Smooth muscle cell (in vitro differentiated cells): ENCODE results near the gene VAT1L. TPM values are rescaled to one million over a fixed set of nuclear protein-coding genes. Genes with fewer than 3 reads are reported as not detected.

Source experiments
- DNase-seq: peaks from one replicate; lab custom pipeline; 2025; ENCODE audit not compliant: unreplicated experiment; lab: John Stamatoyannopoulos, UW
- H2AFZ ChIP-seq: fragments of 200-600 bp; sonication (generic); 2 replicates; pipeline ENCODE4 v1.6.0; 2016; ENCODE audit warnings: antibody characterized with exemption, low read depth, mild to moderate bottlenecking
- H3F3A ChIP-seq: fragments of 200-600 bp; sonication (generic); 2 replicates; pipeline ENCODE4 v1.6.0; 2017; ENCODE audit warnings: antibody characterized with exemption, low read depth
- H3K27ac ChIP-seq: fragments of 200-600 bp; sonication (generic); 2 replicates; pipeline ENCODE4 v1.5.1; 2016; ENCODE audit warnings: low read depth, mild to moderate bottlenecking
- H3K27me3 ChIP-seq: fragments of 200-600 bp; sonication (generic); 2 replicates; pipeline ENCODE4 v1.6.1; 2016; ENCODE audit warnings: low read depth, mild to moderate bottlenecking
- H3K36me3 ChIP-seq: fragments of 200-600 bp; sonication (generic); 2 replicates; pipeline ENCODE4 v1.5.1; 2016; ENCODE audit warnings: low read depth
- H3K4me1 ChIP-seq: fragments of 200-600 bp; sonication (generic); 2 replicates; pipeline ENCODE4 v1.5.1; 2016; ENCODE audit warnings: low read depth
- H3K4me2 ChIP-seq: fragments of 200-600 bp; sonication (generic); 2 replicates; pipeline ENCODE4 v1.6.0; 2016; ENCODE audit warnings: mild to moderate bottlenecking
- H3K4me3 ChIP-seq: fragments of 200-600 bp; sonication (generic); 2 replicates; pipeline ENCODE4 v1.5.1; 2016; ENCODE audit warnings: mild to moderate bottlenecking
- H3K79me2 ChIP-seq: fragments of 200-600 bp; sonication (generic); 2 replicates; pipeline ENCODE4 v1.6.0; 2016; ENCODE audit warnings: low read depth, mild to moderate bottlenecking
- H3K9ac ChIP-seq: fragments of 200-600 bp; sonication (generic); 2 replicates; pipeline ENCODE4 v1.6.0; 2016; ENCODE audit warnings: low read depth
- H3K9me3 ChIP-seq: fragments of 200-600 bp; sonication (generic); replicated peaks from 2 replicates; pipeline ENCODE4 v1.5.1; 2016; ENCODE audit warnings: low read depth
- H4K20me1 ChIP-seq: fragments of 200-600 bp; sonication (generic); 2 replicates; pipeline ENCODE4 v1.6.0; 2016; ENCODE audit warnings: low read depth
- WGBS: methylation state at CpG from one replicate; pipeline ENCODE4 v1.1.7; 2016; ENCODE audit warnings: low lambda C conversion rate; 5-methylcytosine and 5-hydroxymethylcytosine counted together
- polyA plus RNA-seq: library from polyadenylated mRNA; unstranded; fragments of >200 nt; fragmentation: Nextera tagmentation; extraction: Ambion mirVana; gene quantifications from 2 replicates; pipeline ENCODE4 v1.2.1, GENCODE V29; 2016
- total RNA-seq: library from RNA; depleted of rRNA; stranded (reverse); fragments of >200 nt; gene quantifications from 2 replicates; pipeline ENCODE4 v1.2.3, GENCODE V29; 2014
- TF ChIP-seq, protein P1 (sequence below): fragments of 200-600 bp; sonication (generic); IDR thresholded peaks from 2 replicates; pipeline ENCODE4 v1.5.1; 2017; ENCODE audit warnings: borderline replicate concordance, mild to moderate bottlenecking, antibody characterized with exemption; ENCODE audit not compliant: insufficient read depth, poor library complexity, severe bottlenecking

VAT1L gene
- total and polyA plus RNA-seq, 2 experiments from 2014 or later = 4.0 to 5.4 TPM

- Histone ChIP-seq H3K27ac (no peak overlapping the region), H4K20me1 (no peaks in the 10 kb centered on the region), H2AFZ (no peak overlapping the region), H3F3A (no peaks in the 10 kb centered on the region), H3K9ac (no peak overlapping the region), H3K4me1 (no peaks in the 10 kb centered on the region), H3K4me3 (no peak overlapping the region), H3K79me2 (no peaks in the 10 kb centered on the region), H3K4me2 (no peak overlapping the region), H3K9me3 (no peaks in the 10 kb centered on the region), H3K27me3 (no peaks in the 10 kb centered on the region), H3K36me3 (no peaks in the 10 kb centered on the region)
- TF ChIP-seq, protein P1, sequence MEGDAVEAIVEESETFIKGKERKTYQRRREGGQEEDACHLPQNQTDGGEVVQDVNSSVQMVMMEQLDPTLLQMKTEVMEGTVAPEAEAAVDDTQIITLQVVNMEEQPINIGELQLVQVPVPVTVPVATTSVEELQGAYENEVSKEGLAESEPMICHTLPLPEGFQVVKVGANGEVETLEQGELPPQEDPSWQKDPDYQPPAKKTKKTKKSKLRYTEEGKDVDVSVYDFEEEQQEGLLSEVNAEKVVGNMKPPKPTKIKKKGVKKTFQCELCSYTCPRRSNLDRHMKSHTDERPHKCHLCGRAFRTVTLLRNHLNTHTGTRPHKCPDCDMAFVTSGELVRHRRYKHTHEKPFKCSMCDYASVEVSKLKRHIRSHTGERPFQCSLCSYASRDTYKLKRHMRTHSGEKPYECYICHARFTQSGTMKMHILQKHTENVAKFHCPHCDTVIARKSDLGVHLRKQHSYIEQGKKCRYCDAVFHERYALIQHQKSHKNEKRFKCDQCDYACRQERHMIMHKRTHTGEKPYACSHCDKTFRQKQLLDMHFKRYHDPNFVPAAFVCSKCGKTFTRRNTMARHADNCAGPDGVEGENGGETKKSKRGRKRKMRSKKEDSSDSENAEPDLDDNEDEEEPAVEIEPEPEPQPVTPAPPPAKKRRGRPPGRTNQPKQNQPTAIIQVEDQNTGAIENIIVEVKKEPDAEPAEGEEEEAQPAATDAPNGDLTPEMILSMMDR = no peak
- 94% methylated on average over 5 of the region's 5 CpGs for WGBS
- DNase-seq = no peak
Observed at GRCh38 chr16:77822661-77823060, 34.3 kb downstream of the VAT1L start.

DNA sequence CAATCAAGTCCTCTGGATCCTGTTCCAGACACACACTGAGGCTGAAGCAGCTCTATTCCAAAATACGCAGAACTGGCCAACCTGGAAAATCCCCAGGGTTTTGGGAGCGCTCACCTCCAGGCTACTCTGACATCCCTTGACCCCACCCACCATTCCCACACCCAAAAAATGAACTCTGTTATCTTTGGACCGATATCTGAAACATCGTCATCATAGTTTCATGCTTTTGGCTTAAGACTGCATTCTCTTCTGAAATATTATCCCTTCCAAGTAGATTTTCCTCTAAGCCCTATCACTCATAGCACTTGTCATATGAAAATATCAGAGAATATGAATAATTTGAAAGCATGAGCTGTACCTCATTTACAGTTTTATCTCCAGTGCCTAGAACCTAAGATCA is 34.7 kb downstream of the VAT1L start:
- Histone ChIP-seq H3K79me2 (no peaks in the 10 kb centered on the region), H3F3A (no peaks in the 10 kb centered on the region), H3K9me3 (no peaks in the 10 kb centered on the region), H3K27me3 (no peaks in the 10 kb centered on the region), H3K9ac (no peak overlapping the region), H3K4me2 (no peak overlapping the region), H2AFZ (no peak overlapping the region), H3K27ac (no peak overlapping the region), H3K36me3 (no peaks in the 10 kb centered on the region), H3K4me1 (no peaks in the 10 kb centered on the region), H4K20me1 (no peaks in the 10 kb centered on the region), H3K4me3 (no peak overlapping the region)
- 94% methylated on average over 4 of the region's 4 CpGs for WGBS
- TF ChIP-seq, protein P1 = no peak
- DNase-seq = no peak

GRCh38 chr16:77825196-77825595 is 36.8 kb downstream of the VAT1L start:
- Histone ChIP-seq H3K4me1 (no peaks in the 10 kb centered on the region), H3K27me3 (no peaks in the 10 kb centered on the region), H3K9ac (no peak overlapping the region), H2AFZ (no peak overlapping the region), H3F3A (no peaks in the 10 kb centered on the region), H3K27ac (no peak overlapping the region), H3K4me2 (no peak overlapping the region), H3K9me3 (no peaks in the 10 kb centered on the region), H3K36me3 (no peaks in the 10 kb centered on the region), H3K4me3 (no peak overlapping the region), H4K20me1 (no peaks in the 10 kb centered on the region), H3K79me2 (no peaks in the 10 kb centered on the region)
- TF ChIP-seq, protein P1 = no peak
- WGBS = 82% methylated on average over 7 of the region's 7 CpGs
- no peak for DNase-seq

- TF ChIP-seq, protein P1 = no peak
- Histone ChIP-seq H3K4me2 (no peak overlapping the region), H2AFZ (no peak overlapping the region), H3F3A (no peaks in the 10 kb centered on the region), H4K20me1 (no peaks in the 10 kb centered on the region), H3K79me2 (no peaks in the 10 kb centered on the region), H3K9me3 (no peaks in the 10 kb centered on the region), H3K4me3 (no peak overlapping the region), H3K9ac (no peak overlapping the region), H3K4me1 (no peaks in the 10 kb centered on the region), H3K36me3 (no peaks in the 10 kb centered on the region), H3K27me3 (no peaks in the 10 kb centered on the region), H3K27ac (no peak overlapping the region)
- no peak for DNase-seq
- WGBS = 95% methylated on average over 3 of the region's 3 CpGs
Observed at GRCh38 chr16:77827032-77827431, 38.7 kb downstream of the VAT1L start.
